HCT116 (cell line): Measurements from ENCODE around the gene TSPAN2. TPM values are rescaled to one million over a fixed set of nuclear protein-coding genes. Genes with fewer than 3 reads are reported as not detected.

Experiments
- ATAC-seq: fragments of 200-7000 bp; cut with Tn5 transposase; 2 replicates; pipeline ENCODE4 v1.9.1; 2020; ENCODE audit warnings: mild to moderate bottlenecking, moderate library complexity
- BruUV-seq: library from RNA; stranded (reverse); fragments of 400-500 nt; replicated peaks from 2 replicates; lab custom pipeline; 2021; lab: Mats Ljungman, UMichigan
- CTCF ChIA-PET: fragments of 300-600 bp; sonication (Branson Sonifier 250); formaldehyde crosslinking; loops from one replicate; lab custom pipeline; 2021; ENCODE audit warnings: antibody characterized with exemption; lab: Charles Lee
- POLR2A ChIA-PET: fragments of 300-600, 350-600 bp; sonication (Branson Sonifier 250); formaldehyde crosslinking; loops from one replicate; lab custom pipeline; 2021; ENCODE audit warnings: antibody characterized with exemption; lab: Charles Lee
- RAD21 ChIA-PET, 2 experiments: fragments of 300-600 bp; sonication (Branson Sonifier 250); formaldehyde crosslinking; loops; one replicate each; lab custom pipeline; 2023; ENCODE audit warnings: low total read pairs in 2 of 2; ENCODE audit not compliant: uncharacterized antibody in 2 of 2, unreplicated experiment in 2 of 2, low non-redundant PET in 1 of 2; lab: Charles Lee
- DNase-seq: peaks from one replicate; pipeline ENCODE4 v3.0.0-alpha.2; 2010; ENCODE audit warnings: low read depth, low spot score
- H2AFZ ChIP-seq: fragments of 200-600 bp; shearing (Covaris generic), sonication (generic); 2 replicates; pipeline ENCODE4 v1.6.1; 2017; ENCODE audit warnings: low read depth, mixed run types, mixed read lengths, antibody characterized with exemption, low read length; ENCODE audit not compliant: poor library complexity, severe bottlenecking
- H3K27ac ChIP-seq: 2 replicates; pipeline ENCODE4 v1.5.1; 2012; ENCODE audit warnings: low read depth, low read length
- H3K27me3 ChIP-seq: fragments of 200-600 bp; sonication (generic); 2 replicates; pipeline ENCODE4 v1.6.1; 2016; ENCODE audit warnings: mixed run types, low read length, mixed read lengths; ENCODE audit not compliant: insufficient read depth
- H3K36me3 ChIP-seq, 2 experiments: fragments of 200-500 bp in 1 of 2; fragments of 200-600 bp in 1 of 2; sonication (Bioruptor generic) in 1 of 2; sonication (generic) in 1 of 2; 2 replicates each; pipeline versions ENCODE4 v1.5.1 to v1.6.1; 2014 to 2016; ENCODE audit warnings: low read length in 2 of 2, inconsistent platforms in 1 of 2, mixed read lengths in 1 of 2, mixed run types in 1 of 2; ENCODE audit not compliant: insufficient read depth in 2 of 2, control insufficient read depth in 1 of 2
- H3K4me1 ChIP-seq, 2 experiments: fragments of 200-600 bp in 1 of 2; sonication (generic) in 1 of 2; 2 replicates each; pipeline versions ENCODE4 v1.5.1 to v1.6.1; 2012 to 2017; ENCODE audit warnings: low read length in 2 of 2, inconsistent platforms in 1 of 2, mild to moderate bottlenecking in 1 of 2, mixed read lengths in 1 of 2, mixed run types in 1 of 2, moderate library complexity in 1 of 2; ENCODE audit not compliant: insufficient read depth in 2 of 2, control insufficient read depth in 1 of 2
- H3K4me2 ChIP-seq: fragments of 200-600 bp; sonication (generic); 2 replicates; pipeline ENCODE4 v1.6.1; 2017; ENCODE audit warnings: mixed run types, low read length, mixed read lengths
- H3K4me3 ChIP-seq, 2 experiments: fragments of 200-600 bp in 1 of 2; sonication (generic) in 1 of 2; replicated peaks in 1 of 2; 2 replicates each; pipeline ENCODE4 v1.5.1; 2011 to 2016; ENCODE audit warnings: low read length in 2 of 2, control low read depth in 1 of 2, low read depth in 1 of 2, mild to moderate bottlenecking in 1 of 2, mixed read lengths in 1 of 2, mixed run types in 1 of 2
- H3K79me2 ChIP-seq: fragments of 200-600 bp; sonication (generic); 2 replicates; pipeline ENCODE4 v1.6.1; 2017; ENCODE audit warnings: mild to moderate bottlenecking, mixed run types, low read length, moderate library complexity, mixed read lengths; ENCODE audit not compliant: insufficient read depth
- H3K9ac ChIP-seq: fragments of 200-600 bp; sonication (generic); 2 replicates; pipeline ENCODE4 v1.6.1; 2016; ENCODE audit warnings: low read length, mixed read lengths
- H3K9me2 ChIP-seq: fragments of 200-600 bp; sonication (generic), shearing (Covaris generic); 2 replicates; pipeline ENCODE4 v1.6.1; 2017; ENCODE audit warnings: mixed run types, mild to moderate bottlenecking, moderate library complexity; ENCODE audit not compliant: insufficient read depth
- H3K9me3 ChIP-seq, 2 experiments: fragments of 200-500 bp in 1 of 2; fragments of 200-600 bp in 1 of 2; sonication (Bioruptor generic) in 1 of 2; sonication (generic) in 1 of 2; 2 replicates each; pipeline ENCODE4 v1.6.1; 2014 to 2017; ENCODE audit warnings: low read length in 2 of 2, mixed read lengths in 2 of 2, inconsistent platforms in 1 of 2, low read depth in 1 of 2, mild to moderate bottlenecking in 1 of 2, mixed run types in 1 of 2, moderate library complexity in 1 of 2; ENCODE audit not compliant: control insufficient read depth in 1 of 2, insufficient read depth in 1 of 2
- H4K20me1 ChIP-seq: fragments of 200-600 bp; sonication (generic), shearing (Covaris generic); 2 replicates; pipeline ENCODE4 v1.6.1; 2017; ENCODE audit warnings: mixed run types, mild to moderate bottlenecking, moderate library complexity; ENCODE audit not compliant: insufficient read depth
- CBX3 ChIP-seq: IDR thresholded peaks from 2 replicates; pipeline ENCODE4 v1.6.1; 2012; ENCODE audit warnings: low read depth
- CTCF ChIP-seq, 3 experiments: fragments of 200-600 bp in 1 of 3; sonication (generic) in 1 of 3; IDR thresholded peaks in 2 of 3; conservative IDR thresholded peaks in 1 of 3; 2 replicates each; pipeline ENCODE4 v1.5.1; 2012 to 2017; ENCODE audit warnings: low read depth in 2 of 3, low read length in 2 of 3, antibody characterized with exemption in 1 of 3, borderline replicate concordance in 1 of 3, control low read depth in 1 of 3, mild to moderate bottlenecking in 1 of 3, mixed read lengths in 1 of 3, mixed run types in 1 of 3, moderate library complexity in 1 of 3; ENCODE audit not compliant: insufficient read depth in 1 of 3
- EZH2 ChIP-seq: fragments of 200-600 bp; sonication (generic); IDR thresholded peaks from 2 replicates; pipeline ENCODE4 v1.6.1; 2017; ENCODE audit warnings: antibody characterized with exemption, mixed run types
- POLR2A ChIP-seq: IDR thresholded peaks from 2 replicates; pipeline ENCODE4 v1.7.0; 2011; ENCODE audit warnings: borderline replicate concordance; ENCODE audit not compliant: insufficient read depth, insufficient read length; ENCODE audit errors: extremely low read depth
- SIN3A ChIP-seq: IDR thresholded peaks from 2 replicates; pipeline ENCODE4 v1.6.1; 2012; ENCODE audit warnings: low read depth
- YY1 ChIP-seq: IDR thresholded peaks from 2 replicates; pipeline ENCODE4 v1.6.1; 2011; ENCODE audit warnings: low read length, low read depth, moderate library complexity, mild to moderate bottlenecking; ENCODE audit not compliant: insufficient replicate concordance; ENCODE audit errors: extremely low read depth
- ZBTB33 ChIP-seq: IDR thresholded peaks from 2 replicates; pipeline ENCODE4 v1.6.1; 2011; ENCODE audit warnings: mild to moderate bottlenecking, low read length, moderate library complexity; ENCODE audit not compliant: insufficient replicate concordance; ENCODE audit errors: extremely low read depth
- intact Hi-C: fragments of 100-400 bp; cut with micrococcal nuclease; formaldehyde crosslinking; loops from 2 replicates; pipeline ENCODE4 v1.10.0; 2022
- total RNA-seq: library from RNA; stranded (reverse); gene quantifications from one replicate; pipeline ENCODE4 v1.2.1, GENCODE V29; 2021; ENCODE audit not compliant: unreplicated experiment

The TSPAN2 gene
- total RNA-seq, 1 experiment from 2014 or later, result 0.98 TPM

GRCh38 chr1:115136106-115136505 lies 46.8 kb upstream of the TSPAN2 start:
- H3K9me2 ChIP-seq, result no peaks in the 10 kb centered on the region
- H3K27me3 ChIP-seq, result no peaks in the 10 kb centered on the region
- H3K9me3 ChIP-seq, result no peaks in the 10 kb centered on the region
- H3K9ac ChIP-seq, result no peak overlapping the region
- no TSS peak for BruUV-seq
- H2AFZ ChIP-seq, result no peak overlapping the region
- CTCF ChIA-PET, result interaction anchor here (3.8 to 5.8 kb wide), 2 partner anchors 333 to 458 kb away, joined by 21 to 52 read pairs; no protein-coding TSS in a partner anchor
- RAD21 ChIA-PET, result interaction anchor here (0.7 to 0.9 kb wide), 2 partner anchors 327 to 334 kb away, joined by 3 to 4 read pairs; no protein-coding TSS in a partner anchor
- H3K36me3 ChIP-seq, result no peaks in the 10 kb centered on the region
- TF ChIP-seq EZH2, result no peak
- TF ChIP-seq SIN3A, result no peak
- no peak for TF ChIP-seq CTCF (IDR thresholded peaks at IDR 0.05 in 2 of 3, conservative IDR thresholded peaks at IDR 0.05 in 1 of 3; ENCODE audit: borderline replicate concordance in 1 of 3, insufficient read depth in 1 of 3, low read depth in 2 of 3, low read length in 2 of 3)
- no peak for TF ChIP-seq POLR2A
- no peak for TF ChIP-seq CBX3
- TF ChIP-seq YY1, result no peak
- no peak for TF ChIP-seq ZBTB33
- H3K27ac ChIP-seq, result no peak overlapping the region
- H3K79me2 ChIP-seq, result no peaks in the 10 kb centered on the region
- no peaks in the 10 kb centered on the region for H4K20me1 ChIP-seq
- peaks cover 5 to 27% of the 10 kb centered on the region in 2 experiments; a peak in 3 of 4 replicates for H3K4me1 ChIP-seq
- intact Hi-C loops, result loop anchor here (5.0 kb wide), 1 partner anchor 626 kb away; no protein-coding TSS in a partner anchor
- H3K4me3 ChIP-seq, result no peak overlapping the region
- POLR2A ChIA-PET, result no interaction called here
- no peak for DNase-seq
- ATAC-seq, result no peak
- no peak overlapping the region for H3K4me2 ChIP-seq
